ENCODE data around the gene PLXNA4.

The PLXNA4 gene

GRCh38 chr7:132560825-132561529 lies 15.3 kb downstream of the PLXNA4 start:
- DNase-seq: no peak

DNA sequence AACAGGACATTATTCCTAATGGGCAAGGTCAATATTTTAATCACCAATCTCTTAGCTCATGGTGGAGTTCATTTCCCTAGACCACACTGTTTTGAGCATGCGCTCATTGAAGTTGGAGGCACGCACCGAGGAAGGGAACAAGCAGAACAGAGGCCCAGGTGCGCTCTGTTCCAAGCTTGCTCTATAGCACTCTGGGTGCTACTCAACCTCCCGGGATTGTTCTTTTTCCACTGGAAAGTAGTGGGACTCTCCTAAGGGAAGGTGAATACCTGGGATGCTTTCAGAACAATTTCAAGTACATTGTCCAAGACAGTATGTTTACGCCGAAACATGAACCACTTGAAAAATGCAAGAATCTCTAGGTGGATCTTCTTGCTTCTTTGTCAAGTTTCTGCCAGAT lies 16.2 kb downstream of the PLXNA4 start:
- no peak for DNase-seq

GRCh38 chr7:132558815-132559214 lies 17.5 kb downstream of the PLXNA4 start:
- DNase-seq: no peak

DNA sequence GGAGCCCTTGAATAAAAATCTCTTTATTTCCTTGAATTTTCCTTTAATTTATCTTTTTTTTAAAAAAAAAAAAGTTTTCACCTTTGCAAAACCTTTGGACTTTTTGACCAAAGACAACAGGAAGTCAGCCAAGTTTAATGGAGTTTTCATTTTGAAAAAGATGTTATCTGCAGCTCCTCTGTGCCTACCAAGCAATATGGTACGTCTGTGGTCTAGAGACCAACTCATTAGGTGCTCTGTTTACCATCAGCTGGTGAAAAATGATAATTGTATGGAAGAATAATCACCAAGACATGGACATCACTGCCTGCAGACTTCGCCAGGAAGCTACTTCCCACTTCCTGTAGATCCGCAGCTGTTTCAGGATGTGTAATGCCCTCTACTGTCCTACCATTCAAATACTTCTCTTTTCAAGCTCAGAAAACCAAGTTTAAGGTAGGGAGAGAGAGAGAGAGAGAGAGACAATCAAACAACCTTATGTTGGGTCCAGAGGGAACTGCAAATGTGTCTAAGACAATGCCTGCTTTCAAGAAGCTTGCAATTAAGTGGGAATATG lies 18.7 kb downstream of the PLXNA4 start:
- no peak for DNase-seq

GRCh38 chr7:132554446-132554845 lies 21.8 kb downstream of the PLXNA4 start:
- no peak for DNase-seq

GRCh38 chr7:132553031-132553430 lies 23.2 kb downstream of the PLXNA4 start:
- DNase-seq: no peak

- DNase-seq: no peak
Observed at GRCh38 chr7:132551886-132552285, 24.4 kb downstream of the PLXNA4 start.

- DNase-seq: no peak
Observed at GRCh38 chr7:132551439-132551838, 24.8 kb downstream of the PLXNA4 start.

- DNase-seq: no peak
Observed at GRCh38 chr7:132548489-132549078, 27.7 kb downstream of the PLXNA4 start.

- DNase-seq: no peak
Observed at GRCh38 chr7:132547821-132548220, 28.4 kb downstream of the PLXNA4 start.

- no peak for DNase-seq
Observed at GRCh38 chr7:132546366-132547127, 29.7 kb downstream of the PLXNA4 start.

- no peak for DNase-seq
Observed at GRCh38 chr7:132545756-132546155, 30.5 kb downstream of the PLXNA4 start.

GRCh38 chr7:132544999-132545398 lies 31.3 kb downstream of the PLXNA4 start:
- no peak for DNase-seq

GRCh38 chr7:132544025-132544424 lies 32.2 kb downstream of the PLXNA4 start:
- DNase-seq: no peak

DNA sequence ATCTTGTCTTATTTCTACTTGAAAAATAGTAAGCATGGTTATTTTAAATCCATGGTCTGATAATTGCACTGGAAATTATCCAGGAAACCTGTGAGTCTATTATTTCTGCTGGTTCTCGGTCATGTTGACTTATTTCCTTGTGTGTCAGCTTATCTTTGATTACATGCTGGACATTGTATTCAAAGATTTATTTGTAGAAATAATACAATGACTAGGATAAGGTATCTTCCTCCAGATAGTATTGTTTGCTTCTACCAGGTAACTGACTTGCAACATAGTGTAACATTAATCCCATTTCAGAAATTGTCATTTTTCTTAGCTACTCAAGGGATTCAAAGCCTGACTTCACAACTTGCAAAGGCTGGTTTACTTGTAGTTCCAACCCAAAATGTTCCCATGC lies 33.4 kb downstream of the PLXNA4 start:
- no peak for DNase-seq

DNA sequence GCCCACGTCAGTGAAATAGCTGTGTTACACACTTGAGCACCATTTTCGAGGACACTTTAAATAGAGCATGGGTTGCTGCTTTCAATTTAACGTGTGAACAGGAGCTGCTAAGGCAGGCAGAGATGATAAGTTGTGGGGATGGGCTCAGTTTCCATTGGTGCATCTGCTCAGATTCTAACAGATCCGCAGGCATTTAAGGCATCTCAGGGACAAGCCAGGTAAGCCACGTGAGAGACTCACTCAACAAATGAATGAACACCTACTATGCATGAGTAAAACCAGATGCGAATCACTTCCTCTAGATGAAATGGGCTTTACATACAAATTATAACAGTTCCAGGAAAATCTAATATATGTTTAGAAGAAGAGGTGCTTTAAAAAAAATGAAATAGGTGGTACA lies 34.6 kb downstream of the PLXNA4 start:
- DNase-seq: no peak

GRCh38 chr7:132537456-132538145 lies 38.7 kb downstream of the PLXNA4 start:
- DNase-seq: no peak

- no peak for DNase-seq
Observed at GRCh38 chr7:132536654-132537395, 39.4 kb downstream of the PLXNA4 start.

GRCh38 chr7:132533916-132534315 lies 42.4 kb downstream of the PLXNA4 start:
- DNase-seq: no peak

DNA sequence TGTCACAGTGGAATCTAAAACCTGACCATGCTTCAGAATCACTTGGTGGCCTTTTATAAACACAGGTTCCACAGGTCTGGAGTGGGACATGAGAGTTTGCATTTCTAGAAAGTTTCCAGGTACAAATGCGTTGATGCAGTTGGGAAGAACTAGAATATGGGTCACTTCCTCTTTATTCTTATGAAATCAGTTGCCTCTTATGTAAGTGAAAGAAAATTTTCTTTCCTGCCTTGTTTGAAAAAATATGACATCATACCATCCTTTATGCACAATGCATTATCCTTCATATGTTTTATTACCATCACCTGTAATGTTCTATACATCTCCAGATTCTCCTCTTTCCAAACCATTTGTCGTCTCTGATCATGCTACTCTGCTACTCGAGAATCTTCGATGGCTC lies 44.0 kb downstream of the PLXNA4 start:
- DNase-seq: no peak

DNA sequence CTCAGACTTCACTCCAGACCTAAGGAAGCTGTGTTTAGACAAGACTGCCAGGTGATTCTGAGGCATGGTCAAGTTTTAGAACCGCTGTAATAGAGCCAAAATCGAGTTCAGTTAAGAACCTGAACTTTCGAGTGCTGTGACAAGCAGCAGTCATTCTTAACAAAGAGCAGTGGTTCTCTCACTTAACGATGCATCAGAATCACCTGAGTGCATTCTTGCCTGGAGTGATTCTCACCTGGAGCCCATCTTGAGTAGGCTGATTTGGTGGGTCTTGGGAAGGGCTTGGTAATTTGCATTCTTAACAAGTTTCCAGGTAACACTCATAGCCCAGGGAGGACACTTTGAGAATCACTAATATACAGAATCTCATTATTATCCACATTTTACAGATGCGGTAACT lies 44.7 kb downstream of the PLXNA4 start:
- no peak for DNase-seq

DNA sequence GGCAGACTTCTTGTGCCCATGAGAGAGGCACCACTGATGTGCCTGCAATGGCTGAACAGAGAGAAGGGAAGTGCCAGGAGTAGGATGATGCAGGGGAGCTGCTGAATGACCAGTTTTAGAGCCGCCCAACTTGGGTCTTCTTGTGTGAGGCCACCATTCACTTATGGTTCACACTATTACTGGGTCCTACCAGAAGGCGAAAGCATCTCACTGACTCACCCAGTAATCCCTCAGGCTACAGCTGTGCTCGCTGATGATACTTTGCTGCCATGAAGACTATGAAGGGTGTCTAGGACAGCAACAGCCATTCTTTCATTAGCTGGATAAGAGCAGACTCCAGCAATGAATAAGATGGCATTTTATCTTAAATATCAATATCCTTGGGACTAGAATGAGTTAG lies 47.6 kb downstream of the PLXNA4 start:
- DNase-seq: no peak
